EH (cell line): Measurements from ENCODE around the gene ULK1.
"Not testable (repeated sequence)": the region's sequence is repeated elsewhere in the genome, so short reads cannot be mapped to it uniquely, and the experiment has no call there.

Experiments used
- DNase-seq: peaks from one replicate; pipeline ENCODE4 v3.0.0-alpha.2; 2015; ENCODE audit warnings: low read depth

The ULK1 gene

DNA sequence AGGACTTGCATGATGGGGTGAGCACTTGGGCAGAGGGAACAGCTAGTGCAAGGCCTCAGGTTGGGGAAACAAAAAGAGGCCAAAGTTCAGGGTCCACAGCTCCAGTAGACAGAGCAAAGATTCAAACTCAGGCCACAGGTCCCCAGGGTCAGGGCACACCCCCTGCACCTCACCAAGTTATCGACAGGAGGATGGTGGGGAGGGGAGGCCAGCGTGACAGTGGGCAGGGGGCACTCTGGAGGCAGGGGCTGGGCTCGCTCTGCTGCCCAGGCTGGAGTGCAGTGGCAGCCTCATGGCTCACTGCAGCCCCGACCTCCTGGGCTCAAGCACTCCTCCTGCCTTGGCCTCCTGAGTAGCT, 32.4 kb upstream of the ULK1 start:
- no peak for DNase-seq

GRCh38 chr12:131862600-131862993, 31.8 kb upstream of the ULK1 start:
- DNase-seq, result no peak

DNA sequence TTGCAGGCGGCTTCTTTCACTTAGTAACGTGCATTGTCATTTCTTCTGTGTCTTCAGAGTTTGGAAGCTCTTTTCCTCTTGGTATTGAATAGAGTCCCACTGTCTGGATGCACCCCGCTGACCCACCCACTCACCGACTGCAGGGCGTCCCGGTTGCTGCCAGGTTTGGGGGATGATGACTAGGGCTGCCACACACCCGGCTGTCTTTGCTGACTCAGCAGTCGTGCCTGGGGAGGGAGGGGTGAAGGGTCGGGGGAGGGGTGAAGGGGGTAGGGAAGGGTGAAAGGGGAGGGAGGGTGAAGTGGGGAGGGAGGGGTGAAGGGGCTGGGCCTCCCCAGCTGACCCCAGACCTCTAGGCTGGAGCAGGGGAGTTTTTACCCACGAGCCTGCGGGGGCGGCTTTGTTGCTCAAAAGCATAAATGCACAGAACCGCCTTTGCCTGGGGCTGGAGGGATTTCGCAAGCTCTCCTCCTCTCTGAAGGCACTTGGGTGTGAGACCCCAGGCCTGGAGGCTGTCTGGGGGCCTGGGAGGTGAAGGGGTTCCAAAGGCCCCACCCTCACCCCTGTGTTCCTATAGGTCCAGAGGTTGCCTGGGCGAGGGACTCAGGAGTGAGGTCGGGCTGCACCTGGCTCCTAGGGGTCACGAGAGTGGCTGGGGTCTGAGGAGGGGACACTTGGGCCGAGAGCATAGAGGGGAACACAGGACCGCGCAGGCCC, 31.3 kb upstream of the ULK1 start:
- no peak for DNase-seq

DNA sequence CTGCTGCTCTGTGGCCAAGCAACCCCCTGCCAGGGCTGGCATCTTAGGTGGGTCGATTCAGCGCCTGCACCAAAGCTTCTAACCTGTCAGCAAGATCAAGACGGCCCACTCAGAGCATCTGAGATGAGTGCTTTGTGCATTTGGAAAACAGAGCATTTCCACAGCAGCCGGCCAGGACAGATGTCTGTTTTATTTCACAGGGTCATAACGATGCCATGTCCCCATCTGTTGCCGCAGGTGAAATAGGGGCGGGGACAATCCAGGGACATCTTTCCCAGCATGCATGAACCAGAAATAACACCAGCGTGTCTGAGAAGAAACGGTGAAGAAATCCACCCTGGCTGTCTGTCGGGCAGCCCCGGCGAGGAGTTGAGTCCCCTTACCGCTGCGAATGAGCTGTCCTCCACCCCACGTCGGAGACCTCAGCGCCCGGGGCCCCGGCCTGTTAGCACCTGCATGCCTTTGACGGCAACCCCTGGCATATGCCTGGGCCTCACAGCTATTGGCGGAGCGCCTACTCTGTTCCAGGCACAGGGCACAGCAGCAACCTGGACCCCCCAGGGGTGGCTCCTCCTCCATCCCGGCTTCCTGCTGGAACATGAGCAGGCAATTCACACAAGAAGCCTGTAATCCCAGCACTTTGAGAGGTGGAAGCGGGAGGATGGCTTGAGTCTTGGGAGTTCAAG, 30.6 kb upstream of the ULK1 start:
- DNase-seq, result no peak

GRCh38 chr12:131864469-131864868, 30.0 kb upstream of the ULK1 start:
- DNase-seq, result no peak

- DNase-seq, result peak; percentile 74
These were observed 29.1 kb upstream of the ULK1 start for GRCh38 chr12:131865180-131865875.

DNA sequence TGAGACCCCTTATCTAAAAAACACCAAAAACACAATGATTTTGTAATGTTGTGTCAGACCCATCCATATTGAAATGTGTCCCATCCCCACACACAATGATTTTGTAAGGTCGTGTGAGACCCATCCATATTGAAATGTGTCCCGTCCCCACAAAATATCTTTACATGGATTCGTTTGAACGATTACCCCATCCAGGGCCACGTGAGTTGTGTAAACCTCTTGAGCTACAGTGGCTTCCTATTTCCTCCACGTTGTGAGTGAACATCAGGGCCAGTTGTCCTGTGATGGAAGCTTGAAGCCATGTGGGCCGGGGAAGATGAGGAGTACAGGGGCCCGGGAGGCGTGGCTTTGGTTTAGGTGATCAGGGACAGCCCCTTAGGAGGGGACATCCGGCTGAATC, 27.0 kb upstream of the ULK1 start:
- DNase-seq, result no peak

DNA sequence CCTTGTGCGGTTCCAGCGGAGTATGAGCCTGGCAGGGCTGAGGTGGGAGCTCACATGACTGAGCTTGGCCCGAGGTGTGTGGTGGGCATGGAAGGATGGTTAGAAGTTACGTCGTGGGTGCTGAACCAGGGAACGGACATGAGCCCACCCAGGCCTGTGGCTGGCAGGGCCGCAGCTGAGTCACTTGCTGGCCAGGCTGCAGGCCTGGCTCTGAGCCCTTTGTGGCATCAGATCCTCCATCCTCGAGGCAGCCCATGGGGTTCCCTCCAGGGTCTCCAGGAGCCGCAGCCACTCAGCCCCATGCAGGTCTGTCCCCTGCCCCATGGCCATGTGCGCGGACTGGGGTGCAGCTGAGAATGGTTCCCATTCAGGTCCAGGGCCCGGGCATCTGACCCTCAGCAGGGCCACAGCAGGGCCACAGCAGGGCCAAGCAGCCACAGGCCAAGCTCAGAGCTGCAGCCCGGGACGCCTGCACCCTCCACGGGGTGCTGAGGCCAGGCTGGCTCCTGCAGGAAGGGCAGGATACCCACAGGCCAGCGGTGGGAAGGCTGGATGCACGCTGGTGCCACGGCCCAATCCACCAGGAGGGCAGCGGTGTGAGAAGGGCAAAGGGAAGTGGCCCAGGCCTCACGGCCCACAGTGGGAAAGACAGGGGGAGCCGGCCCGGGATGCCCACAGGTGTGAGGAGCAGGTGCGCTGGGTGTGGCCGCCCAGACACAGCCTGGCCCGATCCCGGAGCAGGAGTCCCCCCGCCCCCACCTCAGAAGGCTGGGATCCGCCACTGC, 26.3 kb upstream of the ULK1 start:
- DNase-seq, result no peak

GRCh38 chr12:131869871-131870418, 24.5 kb upstream of the ULK1 start:
- peak; percentile 90 for DNase-seq

- no peak for DNase-seq
These were observed 22.7 kb upstream of the ULK1 start for GRCh38 chr12:131871677-131872076.

GRCh38 chr12:131872154-131873051, 22.0 kb upstream of the ULK1 start:
- DNase-seq, result peak; percentile 98

DNA sequence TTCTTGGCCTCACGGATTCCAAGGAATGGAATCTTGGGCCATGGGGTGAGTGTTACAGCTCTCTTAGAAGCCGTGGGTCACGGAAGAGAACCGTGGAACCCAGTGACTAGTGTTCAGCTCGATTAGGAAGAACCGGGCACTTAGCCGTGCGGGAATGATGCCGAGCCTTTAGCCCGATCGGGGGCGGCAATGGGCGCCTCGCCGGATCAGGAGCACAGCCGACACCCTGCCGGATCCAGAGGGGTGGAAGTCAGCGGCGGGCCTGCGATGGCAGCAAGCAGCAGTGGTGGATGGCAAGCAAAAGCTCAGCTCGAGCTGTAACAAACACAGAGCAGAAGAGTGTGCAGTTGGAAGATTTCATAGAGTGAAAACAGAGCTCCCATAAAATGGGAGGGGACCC, 21.1 kb upstream of the ULK1 start:
- no peak for DNase-seq

DNA sequence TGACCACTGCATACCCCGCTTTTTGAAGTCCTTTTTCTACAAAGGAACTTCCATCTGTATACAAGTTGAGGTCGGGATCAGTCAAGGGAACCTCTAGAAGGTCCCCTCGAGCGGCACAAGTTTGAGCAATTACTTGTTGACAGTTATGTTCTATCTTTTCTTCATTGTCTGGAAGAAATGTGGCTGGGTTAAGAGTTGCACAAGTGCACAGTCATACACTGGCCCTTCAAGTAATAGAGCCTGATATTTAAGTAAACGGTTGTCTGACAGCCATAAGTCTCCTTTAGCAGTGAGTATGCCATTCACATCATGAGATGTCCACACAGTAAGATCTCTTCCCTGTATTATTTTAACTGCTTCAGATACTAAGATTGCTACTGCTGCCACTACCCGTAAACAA, 19.4 kb upstream of the ULK1 start:
- not testable (repeated sequence) for DNase-seq

GRCh38 chr12:131877216-131877615, 17.2 kb upstream of the ULK1 start:
- not testable (repeated sequence) for DNase-seq

- not testable (repeated sequence) for DNase-seq
These were observed 16.0 kb upstream of the ULK1 start for GRCh38 chr12:131878436-131878835.

GRCh38 chr12:131882804-131883520, 11.5 kb upstream of the ULK1 start:
- peak; percentile 40 for DNase-seq

GRCh38 chr12:131883521-131883900, 10.9 kb upstream of the ULK1 start:
- DNase-seq, result peak; percentile 52

DNA sequence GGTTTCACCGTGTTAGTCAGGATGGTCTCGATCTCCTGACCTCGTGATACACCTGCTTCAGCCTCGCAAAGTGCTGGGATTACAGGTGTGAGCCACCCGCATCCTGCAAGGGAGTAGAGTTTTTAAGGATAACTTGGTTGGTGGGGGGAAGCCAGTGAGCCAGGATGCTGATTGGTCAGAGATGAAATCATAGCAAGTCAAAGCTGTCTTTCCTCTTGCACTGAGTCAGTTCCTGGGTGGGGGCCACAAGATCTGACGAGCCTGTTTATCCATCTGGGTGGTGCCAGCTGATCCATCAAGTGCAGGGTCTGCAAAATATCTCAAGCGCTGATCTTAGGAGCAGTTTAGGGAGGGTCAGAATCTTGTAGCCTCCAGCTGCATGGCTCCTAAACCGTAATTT, 9.3 kb upstream of the ULK1 start:
- DNase-seq, result not testable (repeated sequence)

GRCh38 chr12:131885543-131886057, 8.8 kb upstream of the ULK1 start:
- DNase-seq, result no peak

GRCh38 chr12:131891722-131892121, 2.7 kb upstream of the ULK1 start:
- DNase-seq, result not testable (repeated sequence)
